Ascending aorta (tissue), 2 donors: ENCODE results near the gene XPO6. TPM values are rescaled to one million over a fixed set of nuclear protein-coding genes. Genes with fewer than 3 reads are reported as not detected.

ENCODE experiments used
- DNase-seq, 2 donors: peaks; one replicate each; pipeline ENCODE4 v3.0.0-alpha.2; 2019; ENCODE audit warnings: low spot score in 2 of 2
- H3K27ac ChIP-seq, 2 donors: fragments of 200-600 bp; sonication (generic); one replicate each; pipeline ENCODE4 v1.5.1; 2016 to 2017; ENCODE audit warnings: mild to moderate bottlenecking in 1 of 2
- H3K27me3 ChIP-seq: fragments of 200-600 bp; sonication (generic); one replicate; pipeline ENCODE4 v1.5.1; 2017
- H3K36me3 ChIP-seq, 2 donors: fragments of 200-600 bp; sonication (generic); one replicate each; pipeline ENCODE4 v1.5.1; 2016
- H3K4me1 ChIP-seq, 2 donors: fragments of 200-600 bp; sonication (generic); one replicate each; pipeline ENCODE4 v1.5.1; 2016 to 2017; ENCODE audit warnings: mild to moderate bottlenecking in 1 of 2
- H3K4me3 ChIP-seq, 2 donors: fragments of 200-600 bp; sonication (generic); one replicate each; pipeline ENCODE4 v1.5.1; 2016 to 2017; ENCODE audit warnings: mild to moderate bottlenecking in 1 of 2
- H3K9me3 ChIP-seq, 2 donors: fragments of 200-600 bp; sonication (generic); one replicate each; pipeline ENCODE4 v1.5.1; 2016
- CTCF ChIP-seq, 3 experiments: fragments of 200-600 bp in 2 of 3; fragments of 450-650 bp in 1 of 3; sonication (generic) in 2 of 3; IDR thresholded peaks; one replicate each; pipeline ENCODE4 v1.5.1; 2016 to 2019; ENCODE audit warnings: antibody characterized with exemption in 3 of 3, mild to moderate bottlenecking in 1 of 3, moderate library complexity in 1 of 3
- intact Hi-C: fragments of 100-400 bp; cut with DNase I; formaldehyde crosslinking; loops from one replicate; pipeline ENCODE4 v1.15.1; 2023
- total RNA-seq: library from RNA; depleted of rRNA; stranded (reverse); fragments of >200 nt; gene quantifications from one replicate; pipeline ENCODE4 v1.1.0, GENCODE V29; 2016

Gene XPO6
- total RNA-seq, 1 donor from 2014 or later, result 180 TPM

- DNase-seq, result no peak
- Histone ChIP-seq H3K4me3 (no peak overlapping the region), H3K9me3 (no peaks in the 10 kb centered on the region), H3K27me3 (no peaks in the 10 kb centered on the region), H3K36me3 (no peaks in the 10 kb centered on the region), H3K27ac (peak overlapping the region in 1 of 2 donors; percentile 18), H3K4me1 (peaks cover 0 to 7% of the 10 kb centered on the region in 2 donors)
- intact Hi-C loops, result no loop called here
- no peak for TF ChIP-seq CTCF (IDR thresholded peaks at IDR 0.05)
These were observed 24.2 kb downstream of the XPO6 start for GRCh38 chr16:28187595-28188004.

- no peak overlapping the region for H3K4me3 ChIP-seq
- H3K9me3 ChIP-seq, result no peaks in the 10 kb centered on the region
- H3K27ac ChIP-seq, result no peak overlapping the region
- peaks cover 2 to 11% of the 10 kb centered on the region in 2 donors for H3K4me1 ChIP-seq
- TF ChIP-seq CTCF (IDR thresholded peaks at IDR 0.05), result no peak
- no peak for DNase-seq
- no peaks in the 10 kb centered on the region for H3K36me3 ChIP-seq
- no peaks in the 10 kb centered on the region for H3K27me3 ChIP-seq
- intact Hi-C loops, result no loop called here
These were observed 25.0 kb downstream of the XPO6 start for GRCh38 chr16:28186752-28187151.

GRCh38 chr16:28185696-28186095 lies 26.1 kb downstream of the XPO6 start:
- no peaks in the 10 kb centered on the region for H3K27me3 ChIP-seq
- no peaks in the 10 kb centered on the region for H3K9me3 ChIP-seq
- intact Hi-C loops, result no loop called here
- no peak for DNase-seq
- TF ChIP-seq CTCF (IDR thresholded peaks at IDR 0.05), result no peak
- peaks cover 5 to 20% of the 10 kb centered on the region in 2 donors for H3K4me1 ChIP-seq
- H3K36me3 ChIP-seq, result no peaks in the 10 kb centered on the region
- H3K4me3 ChIP-seq, result no peak overlapping the region
- H3K27ac ChIP-seq, result no peak overlapping the region

GRCh38 chr16:28184625-28185024 lies 27.1 kb downstream of the XPO6 start:
- Histone ChIP-seq H3K27me3 (no peaks in the 10 kb centered on the region), H3K27ac (no peak overlapping the region), H3K4me3 (no peak overlapping the region), H3K9me3 (no peaks in the 10 kb centered on the region), H3K4me1 (peaks cover 5 to 20% of the 10 kb centered on the region in 2 donors), H3K36me3 (no peaks in the 10 kb centered on the region)
- TF ChIP-seq CTCF (IDR thresholded peaks at IDR 0.05), result no peak
- no peak for DNase-seq
- intact Hi-C loops, result no loop called here

- intact Hi-C loops, result no loop called here
- no peak overlapping the region for H3K4me3 ChIP-seq
- TF ChIP-seq CTCF (IDR thresholded peaks at IDR 0.05), result no peak
- peaks cover 5 to 20% of the 10 kb centered on the region in 2 donors for H3K4me1 ChIP-seq
- no peak overlapping the region for H3K27ac ChIP-seq
- H3K27me3 ChIP-seq, result no peaks in the 10 kb centered on the region
- H3K9me3 ChIP-seq, result no peaks in the 10 kb centered on the region
- no peaks in the 10 kb centered on the region for H3K36me3 ChIP-seq
- DNase-seq, result no peak
These were observed 27.8 kb downstream of the XPO6 start for GRCh38 chr16:28183930-28184329.

- intact Hi-C loops, result no loop called here
- Histone ChIP-seq H3K9me3 (no peaks in the 10 kb centered on the region), H3K27ac (no peak overlapping the region), H3K4me3 (no peak overlapping the region), H3K36me3 (no peaks in the 10 kb centered on the region), H3K27me3 (no peaks in the 10 kb centered on the region), H3K4me1 (peaks cover 5 to 20% of the 10 kb centered on the region in 2 donors)
- no peak for DNase-seq
- TF ChIP-seq CTCF (IDR thresholded peaks at IDR 0.05), result no peak
These were observed 28.3 kb downstream of the XPO6 start for GRCh38 chr16:28183484-28183883.
